K562 (cell line): ENCODE measurements around the gene CRABP1. TPM values are rescaled to one million over a fixed set of nuclear protein-coding genes. Genes with fewer than 3 reads are reported as not detected.

Experiments used
- ATF1 ChIP-seq, 2 experiments: fragments of 450-650 bp in 1 of 2; IDR thresholded peaks; 2 replicates each; pipeline ENCODE4 v1.6.1; 2016; ENCODE audit warnings: missing compliant biosample characterization in 1 of 2, missing genetic modification characterization in 1 of 2
- CBFA2T3 ChIP-seq: fragments of 450-650 bp; IDR thresholded peaks from 2 replicates; pipeline ENCODE4 v1.6.1; 2017
- COPS2 ChIP-seq: fragments of 450-650 bp; conservative IDR thresholded peaks from 2 replicates; pipeline ENCODE4 v1.6.1; 2016; ENCODE audit warnings: mild to moderate bottlenecking, moderate library complexity
- DNMT1 ChIP-seq: fragments of 450-650 bp; IDR thresholded peaks from 2 replicates; pipeline ENCODE4 v1.6.1; 2016; ENCODE audit warnings: antibody characterized with exemption, mild to moderate bottlenecking
- FIP1L1 ChIP-seq: fragments of 200-400 bp; formaldehyde crosslinking; IDR thresholded peaks from 2 replicates; pipeline ENCODE4 v1.6.1; 2018; ENCODE audit warnings: mild to moderate bottlenecking, low read depth, low read length; ENCODE audit not compliant: poor library complexity, severe bottlenecking
- HCFC1 ChIP-seq: IDR thresholded peaks from 2 replicates; pipeline ENCODE4 v1.6.1; 2012; ENCODE audit warnings: low read depth, low read length, improper control_type of control experiment
- HDAC2 ChIP-seq: fragments of 450-650 bp; IDR thresholded peaks from 2 replicates; pipeline ENCODE4 v1.6.1; 2016; ENCODE audit warnings: mild to moderate bottlenecking
- HMGN3 ChIP-seq: IDR thresholded peaks from 2 replicates; pipeline ENCODE4 v1.6.1; 2011; ENCODE audit warnings: borderline replicate concordance, low read depth, mild to moderate bottlenecking, mixed read lengths, low read length; ENCODE audit not compliant: insufficient read length; ENCODE audit errors: extremely low read depth
- JUND ChIP-seq, 2 experiments: IDR thresholded peaks; 2 replicates in 1 of 2; 3 replicates in 1 of 2; pipeline ENCODE4 v1.6.1; 2011; ENCODE audit warnings: borderline replicate concordance in 2 of 2, low read depth in 2 of 2, low read length in 2 of 2, improper control_type of control experiment in 1 of 2, missing biosample characterization in 1 of 2, missing genetic modification characterization in 1 of 2, missing genetic modification reagents in 1 of 2
- MAFF ChIP-seq: IDR thresholded peaks from 2 replicates; pipeline ENCODE4 v1.6.1; 2012; ENCODE audit warnings: low read length, improper control_type of control experiment
- NCOA1 ChIP-seq: fragments of 450-650 bp; IDR thresholded peaks from 2 replicates; pipeline ENCODE4 v1.6.1; 2016; ENCODE audit warnings: low read depth
- POLR3A ChIP-seq: IDR thresholded peaks from 2 replicates; pipeline ENCODE4 v1.6.1; 2011; ENCODE audit warnings: borderline replicate concordance, mild to moderate bottlenecking, moderate library complexity; ENCODE audit not compliant: insufficient read length, insufficient read depth; ENCODE audit errors: extremely low read depth
- RFX5 ChIP-seq: IDR thresholded peaks from 2 replicates; pipeline ENCODE4 v1.6.1; 2011; ENCODE audit warnings: low read depth, mild to moderate bottlenecking, improper control_type of control experiment, low read length
- SAFB2 ChIP-seq: fragments of 200-400 bp; formaldehyde crosslinking; IDR thresholded peaks from 2 replicates; pipeline ENCODE4 v1.6.1; 2018; ENCODE audit warnings: borderline replicate concordance, low read length, low read depth, moderate library complexity; ENCODE audit not compliant: severe bottlenecking
- SRSF7 ChIP-seq: fragments of 200-400 bp; formaldehyde crosslinking; optimal IDR thresholded peaks from 2 replicates; pipeline ENCODE3; 2017; ENCODE audit warnings: mild to moderate bottlenecking, low read depth, low read length
- ZNF408 ChIP-seq: fragments of 250-450 bp; sonication (Bioruptor Pico); IDR thresholded peaks from 2 replicates; pipeline ENCODE4 v1.4.0; 2020; ENCODE audit warnings: low read depth, mild to moderate bottlenecking, moderate library complexity
- ZNF695 ChIP-seq: fragments of 450-650 bp; formaldehyde crosslinking; IDR thresholded peaks from 2 replicates; pipeline ENCODE4 v1.4.0; 2020; ENCODE audit warnings: mild to moderate bottlenecking, moderate library complexity
- polyA plus RNA-seq, 8 experiments: library from polyadenylated mRNA; depleted of rRNA in 4 of 8; stranded (reverse) in 5 of 8; unstranded in 3 of 8; fragments of >200 nt; fragmentation: Nextera tagmentation in 2 of 8; fragmentation: Illumina TruSeq in 1 of 8; extraction: Ambion mirVana in 2 of 8; extraction: Trizol in 1 of 8; gene quantifications; 2 replicates each; pipeline versions ENCODE4 v1.2.1 to v1.2.3, GENCODE V29; 2011 to 2014; ENCODE audit warnings: inconsistent platforms in 1 of 8, missing spikeins in 1 of 8
- total RNA-seq, 7 experiments: library from RNA; depleted of rRNA in 6 of 7; stranded (reverse); fragments of >200 nt in 6 of 7; fragmentation: Illumina TruSeq in 2 of 7; extraction: Trizol in 2 of 7; gene quantifications; 2 replicates each; pipeline versions ENCODE4 v1.2.1 to v1.2.3, GENCODE V29; 2011 to 2021; ENCODE audit warnings: low replicate concordance in 1 of 7
- TF ChIP-seq, protein P1 (sequence below): fragments of 250-450 bp; sonication (Bioruptor Pico); IDR thresholded peaks from 2 replicates; pipeline ENCODE4 v1.8.0; 2022; ENCODE audit warnings: inconsistent platforms, mild to moderate bottlenecking, moderate library complexity, borderline replicate concordance
- TF ChIP-seq, protein P2 (sequence below): fragments of 450-650 bp; IDR thresholded peaks from 2 replicates; pipeline ENCODE4 v1.6.1; 2016; ENCODE audit warnings: missing biosample characterization, missing genetic modification characterization
- TF ChIP-seq, protein P3 (sequence below): sonication (generic); formaldehyde crosslinking; IDR thresholded peaks from 2 replicates; pipeline ENCODE4 v1.8.0; 2022; ENCODE audit warnings: mild to moderate bottlenecking, low read depth, missing genetic modification reagents

The CRABP1 gene
- total and polyA plus RNA-seq, 9 of the 15 experiments (the other 6 are each of a cell fraction or from before 2014, with no cell fraction given), result 0.60 TPM; not detected in 8

DNA sequence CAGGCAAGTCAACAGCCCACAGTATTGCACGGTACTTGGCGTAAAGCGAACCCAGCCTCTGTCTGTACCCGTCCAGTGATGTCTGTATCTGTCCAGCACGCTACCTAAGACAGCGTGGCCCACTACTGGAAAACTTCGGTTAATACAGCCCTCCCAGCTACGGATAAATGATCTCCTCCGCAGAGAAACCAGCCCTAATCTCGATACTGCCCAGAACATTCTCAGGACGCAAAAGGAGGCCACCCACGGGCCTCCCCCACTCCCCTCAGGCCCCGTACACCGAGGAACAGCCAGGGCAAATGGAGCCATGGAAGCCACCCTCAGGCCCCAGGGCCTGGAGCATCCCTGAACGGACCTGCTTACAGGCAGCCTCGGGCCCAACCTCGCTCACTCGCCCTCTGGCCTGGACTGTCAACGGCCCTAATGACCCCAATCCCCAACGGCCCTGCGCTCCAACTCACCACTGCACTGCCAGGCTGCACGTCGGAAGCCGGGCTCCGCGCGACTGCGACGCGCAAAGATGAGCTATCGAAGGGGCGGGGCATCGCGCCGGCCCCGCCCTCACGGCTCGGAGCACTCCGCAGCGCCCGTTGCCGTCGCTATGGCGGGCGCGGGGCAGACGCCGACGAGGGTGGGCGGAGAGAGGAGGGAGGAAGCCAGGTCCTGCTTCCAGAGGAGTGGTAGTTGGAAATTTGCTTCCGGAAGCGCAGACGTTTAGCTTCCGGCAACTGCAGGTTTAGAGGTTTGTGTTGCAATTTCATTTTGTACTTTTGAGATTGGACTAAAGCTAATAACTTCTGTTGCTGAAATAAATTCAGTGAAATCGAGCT lies 40.8 kb upstream of the CRABP1 start, which contains the start of gene SKIC8 (continued):
- TF ChIP-seq, protein P1, sequence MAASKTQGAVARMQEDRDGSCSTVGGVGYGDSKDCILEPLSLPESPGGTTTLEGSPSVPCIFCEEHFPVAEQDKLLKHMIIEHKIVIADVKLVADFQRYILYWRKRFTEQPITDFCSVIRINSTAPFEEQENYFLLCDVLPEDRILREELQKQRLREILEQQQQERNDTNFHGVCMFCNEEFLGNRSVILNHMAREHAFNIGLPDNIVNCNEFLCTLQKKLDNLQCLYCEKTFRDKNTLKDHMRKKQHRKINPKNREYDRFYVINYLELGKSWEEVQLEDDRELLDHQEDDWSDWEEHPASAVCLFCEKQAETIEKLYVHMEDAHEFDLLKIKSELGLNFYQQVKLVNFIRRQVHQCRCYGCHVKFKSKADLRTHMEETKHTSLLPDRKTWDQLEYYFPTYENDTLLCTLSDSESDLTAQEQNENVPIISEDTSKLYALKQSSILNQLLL (CRISPR knock-in tag), result no peak
- TF ChIP-seq SRSF7 (no peak), POLR3A (no peak), FIP1L1 (peak; percentile 79), SAFB2 (no peak), RFX5 (no peak), ZNF408 (CRISPR knock-in tag) (no peak), JUND (IDR thresholded peaks at IDR 0.05; ENCODE audit: borderline replicate concordance, low read depth, low read length) (no peak; the same call in none of the 2 replicates), JUND (tag; IDR thresholded peaks at IDR 0.05; ENCODE audit: borderline replicate concordance, low read depth, low read length) (no peak; the same call in 2 of the 3 replicates), ATF1 (CRISPR knock-in tag; IDR thresholded peaks at IDR 0.05) (peak; percentile 87), ATF1 (tag; IDR thresholded peaks at IDR 0.05) (peak; percentile 98), HDAC2 (peak; percentile 85), ZNF695 (CRISPR knock-in tag) (no peak), CBFA2T3 (no peak; the same call in 1 of the 2 replicates), MAFF (no peak), HMGN3 (peak; percentile 94), COPS2 (no peak), DNMT1 (no peak), NCOA1 (no peak), HCFC1 (peak; percentile 77)
- TF ChIP-seq, protein P2, sequence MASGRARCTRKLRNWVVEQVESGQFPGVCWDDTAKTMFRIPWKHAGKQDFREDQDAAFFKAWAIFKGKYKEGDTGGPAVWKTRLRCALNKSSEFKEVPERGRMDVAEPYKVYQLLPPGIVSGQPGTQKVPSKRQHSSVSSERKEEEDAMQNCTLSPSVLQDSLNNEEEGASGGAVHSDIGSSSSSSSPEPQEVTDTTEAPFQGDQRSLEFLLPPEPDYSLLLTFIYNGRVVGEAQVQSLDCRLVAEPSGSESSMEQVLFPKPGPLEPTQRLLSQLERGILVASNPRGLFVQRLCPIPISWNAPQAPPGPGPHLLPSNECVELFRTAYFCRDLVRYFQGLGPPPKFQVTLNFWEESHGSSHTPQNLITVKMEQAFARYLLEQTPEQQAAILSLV (tag), result no peak
- TF ChIP-seq, protein P3, sequence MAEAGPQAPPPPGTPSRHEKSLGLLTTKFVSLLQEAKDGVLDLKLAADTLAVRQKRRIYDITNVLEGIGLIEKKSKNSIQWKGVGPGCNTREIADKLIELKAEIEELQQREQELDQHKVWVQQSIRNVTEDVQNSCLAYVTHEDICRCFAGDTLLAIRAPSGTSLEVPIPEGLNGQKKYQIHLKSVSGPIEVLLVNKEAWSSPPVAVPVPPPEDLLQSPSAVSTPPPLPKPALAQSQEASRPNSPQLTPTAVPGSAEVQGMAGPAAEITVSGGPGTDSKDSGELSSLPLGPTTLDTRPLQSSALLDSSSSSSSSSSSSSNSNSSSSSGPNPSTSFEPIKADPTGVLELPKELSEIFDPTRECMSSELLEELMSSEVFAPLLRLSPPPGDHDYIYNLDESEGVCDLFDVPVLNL (CRISPR knock-in tag), result no peak
